Activated CD4-positive, alpha-beta T cell treated with anti-CD3 and anti-CD28 coated beads, Interleukin-2, amount 50 U/mL, for 1 hour (primary cell): ENCODE results near the gene SPATA24.
"Not testable (repeated sequence)": the region's sequence is repeated elsewhere in the genome, so short reads cannot be mapped to it uniquely, and the experiment has no call there.

Experiments
- DNase-seq: peaks from one replicate; pipeline ENCODE4 v3.0.0-alpha.2; 2020

Gene SPATA24

GRCh38 chr5:139416651-139417050, 12.8 kb upstream of the SPATA24 start:
- DNase-seq, result no peak

GRCh38 chr5:139415869-139416268, 12.0 kb upstream of the SPATA24 start:
- no peak for DNase-seq

- no peak for DNase-seq
Measured at GRCh38 chr5:139415221-139415861, 11.5 kb upstream of the SPATA24 start.

GRCh38 chr5:139414581-139415130, 10.8 kb upstream of the SPATA24 start:
- no peak for DNase-seq

GRCh38 chr5:139413963-139414362, 10.1 kb upstream of the SPATA24 start:
- DNase-seq, result no peak

GRCh38 chr5:139413153-139413552, 9.3 kb upstream of the SPATA24 start:
- no peak for DNase-seq

- DNase-seq, result no peak
Measured at GRCh38 chr5:139410993-139411828, 7.3 kb upstream of the SPATA24 start.

GRCh38 chr5:139410121-139410992, 6.5 kb upstream of the SPATA24 start:
- no peak for DNase-seq

GRCh38 chr5:139409116-139409515, 5.2 kb upstream of the SPATA24 start:
- DNase-seq, result not testable (repeated sequence)

GRCh38 chr5:139408191-139408590, 4.3 kb upstream of the SPATA24 start:
- no peak for DNase-seq

GRCh38 chr5:139407517-139407916, 3.6 kb upstream of the SPATA24 start:
- DNase-seq, result no peak

- no peak for DNase-seq
Measured at GRCh38 chr5:139406963-139407362, 3.1 kb upstream of the SPATA24 start.

GRCh38 chr5:139404484-139404840, 573 bp upstream of the SPATA24 start:
- DNase-seq, result no peak

- DNase-seq, result no peak
Measured at GRCh38 chr5:139403418-139403786, 487 bp downstream of the SPATA24 start.

- DNase-seq, result no peak
Measured at GRCh38 chr5:139402561-139403158, 1.2 kb downstream of the SPATA24 start.

- DNase-seq, result no peak
Measured at GRCh38 chr5:139401546-139401945, 2.3 kb downstream of the SPATA24 start.

GRCh38 chr5:139399501-139400121, 4.3 kb downstream of the SPATA24 start:
- DNase-seq, result no peak

- no peak for DNase-seq
Measured at GRCh38 chr5:139397921-139398320, 6.0 kb downstream of the SPATA24 start.

GRCh38 chr5:139396691-139397090, 7.2 kb downstream of the SPATA24 start:
- no peak for DNase-seq

- DNase-seq, result no peak
Measured at GRCh38 chr5:139395844-139396640, 7.8 kb downstream of the SPATA24 start.
